Sigmoid colon (tissue), 7 donors: Measurements from ENCODE around the gene SRGAP1. TPM values are rescaled to one million over a fixed set of nuclear protein-coding genes. Genes with fewer than 3 reads are reported as not detected.

Source experiments
- DNase-seq: peaks from one replicate; pipeline ENCODE4 v3.0.0-alpha.2; 2019
- H3K27ac ChIP-seq, 4 donors: fragments of 200-600 bp; sonication (generic); one replicate each; pipeline ENCODE4 v1.5.1; 2016 to 2019; ENCODE audit warnings: mild to moderate bottlenecking in 1 of 4
- H3K27me3 ChIP-seq, 3 donors: fragments of 200-600 bp; sonication (generic); one replicate each; pipeline ENCODE4 v1.5.1; 2019; ENCODE audit warnings: mild to moderate bottlenecking in 1 of 3
- H3K36me3 ChIP-seq, 4 donors: fragments of 200-600 bp; sonication (generic); one replicate each; pipeline ENCODE4 v1.5.1; 2016 to 2019
- H3K4me1 ChIP-seq, 4 donors: fragments of 200-600 bp; sonication (generic); one replicate each; pipeline ENCODE4 v1.5.1; 2017 to 2019
- H3K4me3 ChIP-seq, 4 donors: fragments of 200-600 bp; sonication (generic); one replicate each; pipeline ENCODE4 v1.5.1; 2017 to 2019; ENCODE audit warnings: mild to moderate bottlenecking in 2 of 4, moderate library complexity in 1 of 4
- H3K9me3 ChIP-seq, 4 donors: fragments of 200-600 bp in 3 of 4; sonication (generic) in 3 of 4; one replicate each; pipeline versions ENCODE4 v1.5.1 to v1.6.1; 2013 to 2019
- EP300 ChIP-seq, 4 donors: sonication (generic); formaldehyde crosslinking; IDR thresholded peaks; one replicate each; pipeline ENCODE4 v1.6.1; 2017; ENCODE audit warnings: antibody characterized with exemption in 4 of 4
- POLR2A ChIP-seq, 2 donors: fragments of 450-650 bp; IDR thresholded peaks; one replicate each; pipeline ENCODE4 v1.6.1; 2016; ENCODE audit warnings: antibody characterized with exemption in 2 of 2, mild to moderate bottlenecking in 2 of 2, moderate library complexity in 2 of 2
- POLR2AphosphoS5 ChIP-seq, 4 donors: sonication (generic); formaldehyde crosslinking; IDR thresholded peaks; one replicate each; pipeline ENCODE4 v1.6.1; 2017; ENCODE audit warnings: antibody characterized with exemption in 4 of 4
- WGBS, 2 donors: extraction: QIAGEN DNeasy Blood & Tissue Kit; methylation state at CpG; one replicate each; pipeline ENCODE4 v1.1.7; 2013; 5-methylcytosine and 5-hydroxymethylcytosine counted together
- intact Hi-C: fragments of 100-400 bp; cut with DNase I; formaldehyde crosslinking; loops from one replicate; pipeline ENCODE4 v1.15.1; 2023
- polyA plus RNA-seq, 3 donors: library from polyadenylated mRNA; stranded (reverse); fragments of 200-250 nt; gene quantifications; one replicate each; pipeline ENCODE4 v1.2.3, GENCODE V29; 2013
- total RNA-seq, 4 donors: library from RNA; depleted of rRNA; stranded (reverse); fragments of >200 nt; gene quantifications; one replicate each; pipeline ENCODE4 v1.1.0, GENCODE V29; 2016
- TF ChIP-seq, protein P1 (sequence below), 4 experiments: fragments of 450-650 bp in 3 of 4; fragments of 200-600 bp in 1 of 4; IDR thresholded peaks; one replicate each; pipeline ENCODE4 v1.5.1; 2016 to 2019; ENCODE audit warnings: antibody characterized with exemption in 4 of 4, mild to moderate bottlenecking in 3 of 4, moderate library complexity in 2 of 4
- donor health status: healthy with polysubstance abuse.
- donor health status: Bipolar disorder and iron deficiency.
- donor health status: healthy.

The SRGAP1 gene
- total and polyA plus RNA-seq, 7 donors: 2.4 to 16.3 (median 5.4) TPM

DNA sequence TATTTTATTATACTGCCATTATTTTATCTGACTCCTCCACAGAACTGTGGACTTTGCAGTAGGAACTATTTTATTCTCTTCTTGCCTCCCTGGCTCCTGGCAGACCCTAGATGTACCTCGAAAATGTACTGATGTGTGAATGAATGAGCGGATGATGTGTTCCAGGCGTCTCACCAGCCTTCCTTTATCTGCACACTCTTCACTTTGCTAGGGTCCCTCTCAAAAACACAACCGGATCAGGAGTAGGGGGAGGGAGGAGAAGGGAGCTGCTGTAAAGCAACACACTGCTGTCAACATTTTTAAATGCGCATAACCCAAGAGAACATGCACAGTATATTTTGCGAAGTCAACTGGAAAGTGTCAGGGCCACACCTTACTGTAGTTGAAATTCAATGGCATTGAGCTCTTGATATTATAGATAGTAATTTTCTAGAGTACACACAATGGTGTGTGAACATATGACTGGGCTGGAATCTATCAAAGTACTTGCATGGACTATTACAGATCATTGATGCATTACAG lies 36.3 kb downstream of the SRGAP1 start:
- Histone ChIP-seq H3K27ac (no peak overlapping the region), H3K4me1 (no peaks in the 10 kb centered on the region), H3K4me3 (no peak overlapping the region), H3K27me3 (no peaks in the 10 kb centered on the region), H3K36me3 (no peaks in the 10 kb centered on the region), H3K9me3 (no peaks in the 10 kb centered on the region)
- intact Hi-C loops: no loop called here
- no peak for TF ChIP-seq POLR2A (IDR thresholded peaks at IDR 0.05)
- TF ChIP-seq, protein P1, sequence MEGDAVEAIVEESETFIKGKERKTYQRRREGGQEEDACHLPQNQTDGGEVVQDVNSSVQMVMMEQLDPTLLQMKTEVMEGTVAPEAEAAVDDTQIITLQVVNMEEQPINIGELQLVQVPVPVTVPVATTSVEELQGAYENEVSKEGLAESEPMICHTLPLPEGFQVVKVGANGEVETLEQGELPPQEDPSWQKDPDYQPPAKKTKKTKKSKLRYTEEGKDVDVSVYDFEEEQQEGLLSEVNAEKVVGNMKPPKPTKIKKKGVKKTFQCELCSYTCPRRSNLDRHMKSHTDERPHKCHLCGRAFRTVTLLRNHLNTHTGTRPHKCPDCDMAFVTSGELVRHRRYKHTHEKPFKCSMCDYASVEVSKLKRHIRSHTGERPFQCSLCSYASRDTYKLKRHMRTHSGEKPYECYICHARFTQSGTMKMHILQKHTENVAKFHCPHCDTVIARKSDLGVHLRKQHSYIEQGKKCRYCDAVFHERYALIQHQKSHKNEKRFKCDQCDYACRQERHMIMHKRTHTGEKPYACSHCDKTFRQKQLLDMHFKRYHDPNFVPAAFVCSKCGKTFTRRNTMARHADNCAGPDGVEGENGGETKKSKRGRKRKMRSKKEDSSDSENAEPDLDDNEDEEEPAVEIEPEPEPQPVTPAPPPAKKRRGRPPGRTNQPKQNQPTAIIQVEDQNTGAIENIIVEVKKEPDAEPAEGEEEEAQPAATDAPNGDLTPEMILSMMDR (IDR thresholded peaks at IDR 0.05): no peak
- TF ChIP-seq POLR2AphosphoS5 (IDR thresholded peaks at IDR 0.05): no peak
- TF ChIP-seq EP300 (IDR thresholded peaks at IDR 0.05): no peak
- DNase-seq: no peak
- 89 to 92% methylated on average over 6 of the region's 6 CpGs for WGBS, 2 donors

DNA sequence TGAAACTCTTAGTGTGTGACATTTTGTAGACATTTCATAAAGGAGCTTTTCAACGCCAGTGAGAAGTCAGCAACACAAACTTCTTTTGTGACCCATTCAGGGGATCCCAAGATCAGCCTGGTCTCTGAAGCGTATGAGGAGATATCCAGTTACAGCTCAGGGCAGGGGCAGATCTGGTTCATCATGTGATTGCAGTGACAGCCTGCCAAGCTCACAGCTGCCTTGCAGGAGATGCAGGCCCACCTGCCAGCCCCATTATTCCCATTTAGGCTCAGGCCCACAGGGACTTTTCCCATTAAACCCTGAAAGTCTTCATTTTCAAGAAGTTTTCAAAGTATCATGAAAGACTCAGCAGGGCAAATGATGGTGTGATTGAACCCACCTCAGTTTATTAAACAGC lies 38.3 kb downstream of the SRGAP1 start:
- no peaks in the 10 kb centered on the region for H3K4me1 ChIP-seq
- no peak for DNase-seq
- no peak overlapping the region for H3K27ac ChIP-seq
- no peak overlapping the region for H3K4me3 ChIP-seq
- H3K9me3 ChIP-seq: no peaks in the 10 kb centered on the region
- TF ChIP-seq POLR2AphosphoS5 (IDR thresholded peaks at IDR 0.05) (no peak), EP300 (IDR thresholded peaks at IDR 0.05) (no peak), POLR2A (IDR thresholded peaks at IDR 0.05) (no peak)
- TF ChIP-seq, protein P1 (IDR thresholded peaks at IDR 0.05): no peak
- H3K36me3 ChIP-seq: no peaks in the 10 kb centered on the region
- intact Hi-C loops: no loop called here
- WGBS, 2 donors: 85 to 91% methylated on average over 2 of the region's 2 CpGs
- H3K27me3 ChIP-seq: no peaks in the 10 kb centered on the region

DNA sequence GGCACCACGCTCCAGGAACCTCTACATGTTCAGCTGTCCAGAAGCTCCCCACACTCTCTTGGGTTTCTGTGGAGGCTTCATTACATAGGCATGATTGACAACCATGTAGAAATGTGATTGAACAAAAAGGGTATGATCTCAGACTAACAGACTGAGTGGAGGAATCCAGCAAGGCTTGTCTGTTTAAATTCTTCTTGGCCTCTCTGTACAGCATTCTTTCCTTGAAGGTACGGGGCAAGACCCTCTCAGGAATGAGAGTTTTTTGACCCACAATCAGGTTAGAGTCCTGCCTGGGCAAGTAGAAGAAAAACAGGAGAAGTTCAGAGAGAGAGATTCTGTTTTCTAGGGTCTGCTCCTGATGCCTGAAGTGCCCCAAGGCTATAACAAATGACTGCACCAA lies 40.9 kb downstream of the SRGAP1 start:
- no peak for DNase-seq
- Histone ChIP-seq H3K36me3 (no peaks in the 10 kb centered on the region), H3K4me1 (no peaks in the 10 kb centered on the region), H3K27me3 (no peaks in the 10 kb centered on the region), H3K4me3 (no peak overlapping the region), H3K9me3 (no peaks in the 10 kb centered on the region), H3K27ac (no peak overlapping the region)
- intact Hi-C loops: no loop called here
- 92 to 95% methylated on average over 2 of the region's 2 CpGs for WGBS, 2 donors
- TF ChIP-seq EP300 (IDR thresholded peaks at IDR 0.05): no peak
- no peak for TF ChIP-seq POLR2A (IDR thresholded peaks at IDR 0.05)
- TF ChIP-seq POLR2AphosphoS5 (IDR thresholded peaks at IDR 0.05): no peak

DNA sequence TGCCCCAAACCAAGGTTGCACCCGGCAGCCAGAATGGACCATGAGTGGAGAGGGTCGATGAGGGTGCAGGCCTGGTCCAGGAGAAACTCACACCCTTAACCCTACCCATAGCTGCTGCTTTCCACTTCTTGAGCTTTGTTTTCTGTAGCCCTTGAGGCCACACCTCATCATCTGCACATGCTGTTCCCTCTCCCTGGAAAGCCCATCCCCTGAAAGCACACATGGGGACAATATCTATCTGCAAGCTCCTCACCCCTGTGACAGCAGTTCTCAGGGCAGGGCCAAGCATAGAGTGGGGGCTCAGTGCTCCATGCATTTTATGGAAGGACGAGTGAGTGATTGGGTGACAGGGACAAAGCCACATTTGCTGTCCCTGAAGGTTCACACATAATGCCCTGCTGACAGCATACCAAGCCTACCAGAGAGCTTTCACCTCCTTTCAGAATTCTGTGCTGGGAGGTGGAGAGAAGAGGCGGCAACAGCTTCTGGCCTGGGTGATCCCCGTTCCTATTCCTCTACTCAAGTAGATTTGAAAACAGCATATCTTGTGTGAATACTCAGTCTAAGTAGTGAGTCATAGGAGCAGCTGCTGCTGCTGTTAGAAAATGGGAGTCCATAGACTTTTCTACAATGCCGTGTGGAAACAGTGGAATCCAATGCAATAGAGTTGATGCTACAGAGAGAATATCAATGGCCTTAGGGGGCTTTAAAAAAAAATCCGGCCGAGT lies 44.6 kb downstream of the SRGAP1 start:
- Histone ChIP-seq H3K9me3 (no peaks in the 10 kb centered on the region), H3K4me3 (no peak overlapping the region), H3K27me3 (no peaks in the 10 kb centered on the region), H3K36me3 (no peaks in the 10 kb centered on the region), H3K4me1 (peaks cover 0 to 7% (median 3%) of the 10 kb centered on the region in 4 donors), H3K27ac (no peak overlapping the region)
- no peak for TF ChIP-seq POLR2AphosphoS5 (IDR thresholded peaks at IDR 0.05)
- TF ChIP-seq, protein P1 (IDR thresholded peaks at IDR 0.05): no peak
- TF ChIP-seq EP300 (IDR thresholded peaks at IDR 0.05): no peak
- TF ChIP-seq POLR2A (IDR thresholded peaks at IDR 0.05): no peak
- no peak for DNase-seq
- 91 to 92% methylated on average over 8 of the region's 8 CpGs for WGBS, 2 donors
- intact Hi-C loops: no loop called here

DNA sequence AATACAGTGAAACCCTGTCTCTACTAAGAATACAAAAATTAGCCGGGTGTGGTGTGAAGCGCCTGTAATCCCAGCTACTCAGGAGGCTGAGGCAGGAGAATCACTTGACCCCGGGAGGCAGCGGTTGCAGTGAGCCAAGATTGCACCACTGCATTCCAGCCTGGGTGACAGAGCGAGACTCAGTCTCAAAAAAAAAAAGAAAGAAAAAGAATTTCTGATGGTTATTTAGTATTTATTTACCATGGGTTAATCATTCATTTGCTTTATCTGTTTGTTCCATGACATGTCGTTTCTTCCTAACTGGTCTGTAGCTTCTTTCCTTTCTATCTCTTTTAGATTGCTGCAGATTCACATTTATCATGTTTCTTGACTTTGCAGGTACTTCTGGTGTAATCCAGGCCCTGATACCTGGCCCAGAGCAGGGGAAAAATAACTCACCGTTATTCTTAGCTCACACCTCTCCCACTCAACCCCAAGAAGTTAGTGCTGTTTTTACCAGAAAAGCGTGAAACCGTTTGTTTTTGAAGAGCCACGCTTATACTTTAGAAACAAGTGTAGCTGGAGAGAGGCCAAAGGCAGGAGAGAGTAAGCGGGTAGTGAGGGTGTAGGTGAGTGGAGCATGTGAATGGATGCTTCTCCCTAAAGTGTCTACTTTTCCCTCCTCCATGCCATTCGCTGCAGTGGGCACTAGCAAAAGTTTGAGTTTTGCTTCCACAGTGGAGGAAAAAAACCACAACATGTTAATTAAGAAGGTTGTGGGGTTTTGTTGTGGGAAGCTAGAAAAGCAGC lies 45.4 kb downstream of the SRGAP1 start:
- no peak overlapping the region for H3K4me3 ChIP-seq
- H3K9me3 ChIP-seq: no peaks in the 10 kb centered on the region
- H3K36me3 ChIP-seq: no peaks in the 10 kb centered on the region
- WGBS, 2 donors: 86 to 91% methylated on average over 12 of the region's 12 CpGs
- no peak overlapping the region for H3K27ac ChIP-seq
- no peak for DNase-seq
- intact Hi-C loops: no loop called here
- H3K27me3 ChIP-seq: no peaks in the 10 kb centered on the region
- H3K4me1 ChIP-seq: peaks cover 0 to 7% (median 3%) of the 10 kb centered on the region in 4 donors
- no peak for TF ChIP-seq POLR2A (IDR thresholded peaks at IDR 0.05)
- TF ChIP-seq POLR2AphosphoS5 (IDR thresholded peaks at IDR 0.05): no peak
- TF ChIP-seq, protein P1 (IDR thresholded peaks at IDR 0.05): no peak
- no peak for TF ChIP-seq EP300 (IDR thresholded peaks at IDR 0.05)
